SK-MEL-5 (cell line): Measurements from ENCODE around the gene RHBDD3. TPM values are rescaled to one million over a fixed set of nuclear protein-coding genes. Genes with fewer than 3 reads are reported as not detected.

Experiments
- DNase-seq: peaks from one replicate; pipeline ENCODE4 v3.0.0-alpha.2; 2016; ENCODE audit warnings: low read depth, low spot score
- in situ Hi-C: cut with HindIII; loops from 2 replicates; pipeline ENCODE4 v1.10.0; 2016; ENCODE audit warnings: low sequenced_read_pairs, high pct_unique_total_duplicates, low pct_unique_long_range_greater_than_20kb
- total RNA-seq: library from RNA; depleted of rRNA; stranded (reverse); fragments of >200 nt; shearing (Covaris generic); gene quantifications from 2 replicates; pipeline ENCODE4 v1.2.3, GENCODE V29; 2014

The RHBDD3 gene
- total RNA-seq, 1 experiment from 2014 or later, result 33.4 TPM

DNA sequence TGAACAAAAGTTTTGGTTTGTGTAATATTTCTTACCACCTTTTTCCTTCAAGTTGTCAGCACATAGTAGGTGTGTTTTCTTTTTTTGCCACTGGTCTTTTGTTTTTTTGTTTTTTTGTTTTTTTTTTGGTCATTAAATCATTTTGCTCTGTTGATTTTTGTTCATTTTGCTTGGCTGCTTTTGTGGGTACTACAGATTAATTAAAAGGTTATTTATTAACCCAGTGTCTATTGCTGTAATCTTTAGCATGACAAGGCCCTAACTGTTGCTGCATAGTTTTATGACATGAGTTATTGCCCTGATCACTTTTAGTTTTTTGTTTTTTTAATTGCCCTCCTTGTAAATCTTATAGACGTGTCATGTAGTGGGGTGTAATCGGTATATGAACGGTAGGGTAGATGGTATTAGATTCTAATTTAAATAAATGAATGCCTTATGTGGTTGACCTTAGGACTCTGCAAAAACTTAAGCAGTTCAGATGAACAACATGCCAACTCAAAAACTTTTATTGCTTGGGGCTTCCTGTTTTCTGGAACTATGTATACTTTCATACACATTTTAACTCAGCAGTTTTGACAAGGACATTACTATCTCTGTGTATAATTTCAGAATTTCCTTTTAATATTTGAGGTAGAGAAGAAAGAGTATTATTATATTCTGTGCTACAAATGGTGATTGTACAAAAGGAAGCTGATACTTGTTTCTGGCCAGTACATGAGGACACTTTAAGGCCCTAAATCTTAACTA lies 8.2 kb upstream of the RHBDD3 start:
- DNase-seq, result peak; percentile 74
- in situ Hi-C loops, result no loop called here

DNA sequence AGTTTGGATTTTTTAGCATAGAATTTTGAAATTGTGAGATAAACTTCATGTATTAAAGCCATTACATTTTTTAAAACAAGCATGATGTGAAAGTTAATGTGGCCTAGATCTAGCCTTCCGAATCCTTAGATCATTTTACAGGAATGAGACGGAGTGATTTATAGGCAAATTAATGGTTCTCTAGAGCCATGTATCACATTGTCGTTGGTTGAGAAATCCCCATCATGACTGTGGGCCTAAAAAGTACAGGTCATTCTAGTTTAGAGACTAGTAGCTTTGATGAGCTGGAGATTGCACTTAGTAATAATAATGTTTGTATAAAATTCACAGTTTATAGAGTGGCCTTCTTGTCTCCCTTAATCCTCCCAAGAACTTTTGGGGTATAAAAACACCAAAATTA lies 7.4 kb upstream of the RHBDD3 start:
- in situ Hi-C loops, result no loop called here
- no peak for DNase-seq

DNA sequence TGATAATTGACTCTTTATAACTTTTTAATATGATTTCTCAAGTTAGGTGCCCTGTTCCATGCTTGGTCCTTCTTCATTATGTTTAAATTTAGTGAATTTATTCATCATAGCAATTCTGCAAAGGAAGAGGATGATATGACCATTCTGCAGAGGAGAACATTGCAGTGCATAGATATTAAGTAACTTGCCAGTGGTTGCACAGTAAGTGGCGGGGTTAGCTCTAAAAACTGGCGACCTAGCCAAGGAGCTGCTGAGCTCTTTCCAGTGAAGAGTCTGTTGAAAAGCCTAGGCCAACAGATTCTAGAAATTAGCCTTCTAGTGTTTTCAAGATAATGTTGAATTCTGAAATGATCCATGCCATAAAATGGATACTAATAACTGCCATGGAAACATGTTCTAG lies 4.8 kb upstream of the RHBDD3 start:
- in situ Hi-C loops, result no loop called here

DNA sequence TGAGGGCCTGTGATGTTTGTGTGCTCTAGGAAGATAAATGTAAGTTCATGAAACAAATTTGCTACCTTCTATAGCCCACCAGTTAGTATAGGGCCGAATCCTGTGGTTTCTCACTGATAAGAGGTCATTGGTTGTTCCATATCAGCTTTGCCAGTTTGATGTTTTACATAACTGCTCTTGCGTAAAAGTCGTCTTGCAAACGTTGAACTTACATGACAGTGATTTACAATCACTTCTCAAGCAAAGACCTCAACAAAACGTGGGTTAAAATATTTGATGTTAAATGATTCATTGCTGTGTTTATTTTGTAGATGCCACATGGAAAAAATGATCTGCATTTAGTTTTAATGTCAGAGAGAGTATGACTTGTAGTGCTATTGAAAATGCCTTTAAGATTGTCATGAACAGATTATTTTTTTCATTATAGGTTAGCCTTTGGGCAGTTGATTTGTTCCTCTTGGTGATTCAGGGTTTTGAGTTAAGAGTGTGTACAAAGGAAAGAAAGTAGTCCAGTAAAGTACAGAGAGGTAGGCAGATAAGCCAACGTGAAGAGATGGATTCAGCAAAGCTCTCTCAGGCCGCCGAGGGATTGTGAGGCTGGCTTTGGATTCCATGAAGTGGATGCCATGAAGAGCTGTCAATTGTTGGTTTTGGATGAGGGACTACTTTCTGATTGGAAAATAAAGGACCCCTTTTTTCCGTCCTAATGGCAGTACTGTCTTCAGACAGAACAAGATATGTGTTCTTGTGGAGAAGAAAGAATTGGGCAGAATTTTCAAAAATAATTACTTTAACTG lies 2.9 kb upstream of the RHBDD3 start:
- DNase-seq, result no peak
- in situ Hi-C loops, result no loop called here

More for the DNA sequence above, 4.8 kb upstream of the RHBDD3 start:
- no peak for DNase-seq

DNA sequence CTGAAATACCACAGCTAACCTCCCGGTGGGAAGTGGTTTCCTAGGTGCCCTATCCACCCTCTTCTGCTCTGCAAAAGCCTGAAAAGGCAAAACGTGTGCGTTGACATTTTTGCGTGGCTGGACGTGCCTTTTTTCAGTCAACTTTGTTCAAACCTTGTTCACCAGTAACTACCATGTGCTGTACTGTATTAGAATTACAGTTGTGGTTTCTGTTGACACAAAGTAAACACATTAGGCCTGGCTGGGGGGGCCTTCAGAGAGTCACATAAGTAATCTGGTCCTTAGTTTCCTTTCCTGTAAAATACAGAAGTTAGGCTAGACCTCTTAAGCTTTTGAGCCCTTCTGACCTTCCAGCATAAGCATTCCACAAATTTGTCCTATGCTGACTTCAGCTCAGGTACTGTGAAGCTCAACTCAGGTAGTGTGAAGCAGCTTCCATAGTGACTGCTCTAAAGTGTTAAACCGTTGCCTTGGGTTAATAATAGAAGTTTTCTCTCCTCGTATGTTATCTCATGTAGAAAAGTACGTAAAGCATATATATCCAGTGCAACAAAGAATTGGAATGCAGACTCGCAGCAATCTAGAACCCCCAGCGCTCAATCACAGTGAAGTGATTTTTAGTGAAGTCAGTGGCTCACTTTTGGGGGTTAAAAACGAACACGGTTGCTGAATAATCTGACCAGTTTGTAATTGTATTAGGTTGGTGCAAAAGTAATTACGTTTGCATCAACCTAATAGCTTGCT lies 2.1 kb upstream of the RHBDD3 start:
- in situ Hi-C loops, result no loop called here
- no peak for DNase-seq

DNA sequence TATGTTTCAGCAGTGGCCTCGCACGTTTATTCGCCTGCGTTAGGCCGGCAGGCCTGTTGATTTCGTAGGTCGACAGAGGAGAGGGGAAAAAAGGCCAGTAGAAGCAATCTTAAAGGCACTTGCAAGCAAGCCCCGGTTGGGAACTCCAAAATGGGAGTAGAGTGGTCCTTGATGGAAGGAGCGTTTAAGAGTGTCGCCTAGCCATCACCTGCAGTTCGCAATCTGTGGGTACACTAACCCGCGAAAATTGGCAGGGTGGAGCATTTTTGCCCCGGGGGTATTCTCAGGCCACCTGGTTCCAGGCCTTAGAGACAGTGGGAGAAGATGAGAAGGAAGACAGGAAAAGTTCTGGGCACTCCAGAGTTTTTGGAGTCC lies 1.4 kb upstream of the RHBDD3 start:
- DNase-seq, result no peak
- in situ Hi-C loops, result no loop called here

DNA sequence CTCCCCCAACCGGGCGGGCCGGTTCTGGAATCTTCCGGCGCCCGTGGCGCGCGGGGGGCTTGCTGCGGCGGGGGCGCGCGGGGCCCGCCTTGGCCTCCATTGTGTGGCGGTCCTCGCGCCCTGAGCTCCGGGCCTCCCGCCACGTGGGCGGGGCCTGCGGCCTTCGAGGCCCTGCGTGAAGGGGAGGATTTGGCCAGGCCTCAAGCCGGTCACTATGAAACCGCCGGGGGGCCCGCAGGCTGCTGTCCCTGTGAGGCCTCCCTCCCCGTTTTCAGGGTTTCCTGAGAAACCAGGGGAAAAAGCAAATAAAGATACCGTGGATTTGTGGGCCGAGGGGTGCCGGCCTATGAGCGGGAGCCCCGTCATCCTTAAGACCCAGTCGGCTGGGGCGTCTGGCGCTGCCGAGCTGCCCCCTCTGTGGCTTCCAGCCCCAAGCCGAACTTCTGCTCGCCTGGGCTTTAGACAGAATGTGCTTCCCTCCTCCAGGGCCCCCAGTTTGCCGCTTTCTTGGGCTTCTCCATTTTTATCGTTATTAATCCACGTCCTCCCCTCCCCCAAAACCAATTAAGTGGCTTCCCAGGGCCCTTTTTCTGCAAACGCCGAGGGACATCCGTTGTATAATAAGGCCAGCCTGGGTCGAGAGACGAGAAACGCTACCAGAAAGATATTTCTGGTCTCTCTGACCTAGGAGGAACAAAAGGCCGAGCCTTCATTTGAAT lies 889 bp upstream of the RHBDD3 start:
- in situ Hi-C loops, result no loop called here

DNA sequence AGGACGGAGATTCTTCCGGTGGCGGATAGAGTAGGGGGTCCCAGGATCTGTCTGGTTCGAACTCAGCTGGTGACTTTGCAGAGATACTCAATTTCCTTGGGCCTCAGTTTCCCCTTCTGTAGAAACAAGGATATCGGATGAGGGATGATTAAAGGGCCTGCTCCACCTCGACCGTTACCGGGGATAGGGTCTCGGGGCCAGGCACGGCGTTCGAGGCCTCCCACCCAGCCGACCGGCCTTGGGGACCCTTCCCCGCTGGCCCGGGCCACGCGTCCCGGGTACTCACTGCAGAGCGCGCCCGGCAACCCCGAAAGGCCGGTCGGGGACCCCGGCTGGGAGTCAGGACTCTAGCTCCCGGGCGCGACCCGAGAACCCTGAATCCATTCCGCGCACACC lies 321 bp downstream of the RHBDD3 start:
- DNase-seq, result no peak
- in situ Hi-C loops, result no loop called here

More for the DNA sequence above, 889 bp upstream of the RHBDD3 start:
- DNase-seq, result peak; percentile 43

DNA sequence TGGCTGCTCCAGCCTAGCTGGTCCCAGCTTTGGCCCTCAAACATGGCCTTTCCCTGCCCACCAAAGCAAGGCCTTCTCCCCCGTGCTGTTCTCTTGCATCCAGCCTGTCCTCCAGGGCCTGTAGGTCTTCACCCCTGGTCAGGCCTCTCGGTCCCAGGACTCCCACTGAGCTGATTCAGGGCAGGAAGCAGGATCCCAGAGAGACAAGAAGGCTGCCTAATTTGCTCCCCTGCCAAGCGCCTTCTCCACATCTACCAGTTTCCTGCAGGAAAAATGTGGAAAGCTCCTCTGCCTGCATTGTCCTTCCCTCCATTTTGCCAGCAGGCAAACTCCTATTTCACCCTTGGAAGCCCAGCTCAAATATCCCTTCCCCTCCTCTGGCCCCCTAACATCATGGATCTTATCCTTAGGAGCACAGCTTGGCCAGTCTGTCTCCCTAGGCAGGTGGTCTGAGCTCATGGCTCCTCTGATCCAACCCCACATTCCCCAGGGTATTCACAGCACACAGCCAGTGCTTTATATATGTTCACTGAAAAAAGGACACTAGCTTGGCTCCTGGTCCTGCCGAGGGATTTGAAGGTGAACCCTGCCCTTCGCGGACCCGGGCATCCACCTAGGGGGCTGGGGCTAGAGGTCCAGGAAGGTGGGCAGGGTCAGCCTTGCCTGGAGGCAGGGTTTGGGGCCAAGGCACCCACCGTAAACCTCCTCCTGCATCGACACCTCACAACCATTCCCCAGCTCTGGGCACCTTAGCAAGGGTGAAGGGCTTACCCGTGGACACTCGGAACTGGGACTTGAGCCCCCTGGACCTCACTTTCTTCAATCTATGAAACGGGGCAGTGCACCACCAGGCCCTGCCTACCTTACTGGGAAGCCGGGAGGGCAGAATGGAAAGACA lies 968 bp downstream of the RHBDD3 start:
- in situ Hi-C loops, result no loop called here
- DNase-seq, result peak; percentile 15

DNA sequence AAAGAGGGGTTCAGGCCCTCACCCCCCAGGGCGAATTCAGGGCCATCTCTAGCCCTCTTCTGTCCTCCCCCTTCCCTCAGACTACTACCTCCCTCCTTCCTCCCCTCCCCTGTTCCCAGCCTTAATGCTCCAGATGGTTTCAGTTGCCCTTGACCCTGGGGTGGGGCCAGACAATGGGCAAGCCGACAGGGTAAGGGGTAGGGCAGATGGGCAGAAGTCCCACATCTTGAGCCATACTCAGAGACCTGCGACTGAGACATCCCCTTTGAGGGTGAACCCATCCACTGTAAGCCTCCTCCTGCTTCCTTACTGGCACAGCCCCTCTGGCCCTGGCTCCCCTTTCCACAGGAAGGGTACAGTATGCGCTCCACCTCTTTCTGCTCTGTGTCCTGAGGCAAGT lies 1.9 kb downstream of the RHBDD3 start:
- DNase-seq, result no peak

DNA sequence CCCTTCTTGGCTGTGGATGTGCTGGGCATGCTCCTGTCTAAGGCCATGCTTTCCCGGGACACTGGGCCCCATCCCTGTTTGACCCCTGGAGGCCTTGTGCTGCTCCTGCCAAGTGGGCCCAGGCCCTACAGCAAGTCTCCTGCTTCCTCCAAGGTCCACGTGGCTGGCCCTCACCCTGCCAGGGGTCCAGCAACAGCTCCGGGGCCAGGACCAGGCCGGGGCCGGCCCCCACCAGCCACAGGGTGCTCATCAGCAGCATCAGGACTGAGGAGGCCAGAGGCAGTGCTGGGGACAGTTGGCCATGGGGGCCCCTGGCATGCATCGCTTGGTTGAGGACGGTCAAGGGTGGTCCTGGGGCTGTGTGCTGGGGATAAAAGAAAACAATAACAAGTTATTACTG lies 2.5 kb downstream of the RHBDD3 start:
- DNase-seq, result no peak
- in situ Hi-C loops, result no loop called here

More for the DNA sequence above, 1.9 kb downstream of the RHBDD3 start:
- in situ Hi-C loops, result no loop called here

DNA sequence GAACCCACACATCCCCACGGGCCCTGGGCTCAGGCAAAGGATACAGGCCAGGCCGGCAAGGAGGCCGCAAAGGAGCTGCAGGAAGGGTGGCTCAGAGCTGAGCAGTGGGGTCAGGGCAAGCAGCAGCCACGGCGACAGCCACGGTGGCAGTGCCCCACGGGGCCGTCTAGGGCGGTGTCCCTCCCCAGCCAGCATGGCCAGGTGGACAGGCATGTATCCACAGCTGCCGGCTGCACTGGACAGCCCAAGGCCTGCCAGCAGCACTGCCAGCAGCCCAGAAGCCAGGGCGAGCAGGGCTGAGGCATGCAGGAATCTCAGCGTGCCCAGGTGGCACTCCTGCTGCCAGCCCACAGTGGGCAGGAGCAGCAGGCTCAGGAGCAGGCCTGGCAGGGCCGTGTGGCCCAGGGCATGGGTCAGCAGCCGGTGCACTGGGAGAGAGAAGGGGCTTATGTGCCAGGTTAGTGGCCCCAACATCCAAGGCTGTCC lies 3.9 kb downstream of the RHBDD3 start:
- in situ Hi-C loops, result no loop called here
- no peak for DNase-seq

DNA sequence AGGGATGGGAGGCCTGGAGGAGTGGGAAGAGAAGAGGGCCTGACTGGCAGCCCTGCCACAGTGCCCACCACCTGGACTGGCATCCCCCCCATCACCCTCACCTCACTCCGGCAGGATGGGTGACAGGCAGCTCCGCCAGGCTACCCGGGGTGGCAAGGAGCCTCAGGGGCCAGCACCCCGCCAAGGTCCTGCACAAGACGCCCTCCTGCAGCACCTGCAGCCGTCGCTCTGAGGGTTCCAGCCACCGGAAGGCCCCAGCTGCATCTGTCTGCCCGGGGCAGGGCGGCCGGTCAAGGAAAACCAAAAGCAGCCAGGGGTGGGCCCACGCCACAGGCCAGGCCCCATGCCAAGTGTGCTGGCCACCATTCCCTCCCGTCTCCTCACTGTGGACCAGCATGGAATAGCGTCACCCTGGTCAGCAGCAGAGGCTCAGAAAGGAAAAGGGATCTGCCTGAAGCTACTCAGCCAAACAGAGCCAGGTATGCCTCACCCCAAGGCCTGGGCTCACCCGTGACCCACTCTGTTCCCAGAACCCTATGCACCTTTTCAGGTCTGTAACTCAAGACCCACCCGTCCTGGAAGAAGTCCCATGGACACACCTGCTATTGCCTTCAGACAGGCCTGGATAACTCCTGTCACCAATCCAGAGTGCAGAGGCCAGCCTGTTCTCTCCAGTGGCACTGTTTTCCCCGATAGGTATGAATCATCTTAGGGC lies 7.0 kb downstream of the RHBDD3 start:
- DNase-seq, result no peak
- in situ Hi-C loops, result no loop called here

DNA sequence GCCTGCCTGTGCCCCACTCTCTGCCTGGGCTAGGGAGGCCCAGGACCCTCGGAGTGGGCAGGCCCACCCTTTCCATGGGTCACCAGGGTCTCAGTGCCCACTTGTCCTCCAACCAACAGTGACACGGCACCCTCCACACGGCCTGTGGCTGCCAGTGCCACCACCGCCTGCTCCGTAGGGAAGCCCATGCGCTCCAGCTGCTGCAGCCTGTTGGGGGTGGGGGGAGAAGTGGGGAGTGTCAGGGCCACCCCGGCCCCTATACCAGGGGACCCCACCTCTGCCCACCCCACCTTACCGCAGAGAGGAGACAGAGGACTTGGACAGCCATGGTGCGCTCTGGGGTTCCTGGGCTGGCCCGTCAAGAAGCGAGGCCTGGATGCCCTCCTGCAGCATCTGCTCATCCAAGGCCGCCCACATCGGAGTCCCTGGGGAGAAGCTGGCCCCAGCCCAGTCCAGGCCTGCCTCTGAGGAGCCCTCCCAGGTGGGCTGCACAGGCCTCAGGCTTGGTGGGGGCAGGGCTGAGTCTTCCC lies 7.7 kb downstream of the RHBDD3 start:
- in situ Hi-C loops, result no loop called here
- no peak for DNase-seq

DNA sequence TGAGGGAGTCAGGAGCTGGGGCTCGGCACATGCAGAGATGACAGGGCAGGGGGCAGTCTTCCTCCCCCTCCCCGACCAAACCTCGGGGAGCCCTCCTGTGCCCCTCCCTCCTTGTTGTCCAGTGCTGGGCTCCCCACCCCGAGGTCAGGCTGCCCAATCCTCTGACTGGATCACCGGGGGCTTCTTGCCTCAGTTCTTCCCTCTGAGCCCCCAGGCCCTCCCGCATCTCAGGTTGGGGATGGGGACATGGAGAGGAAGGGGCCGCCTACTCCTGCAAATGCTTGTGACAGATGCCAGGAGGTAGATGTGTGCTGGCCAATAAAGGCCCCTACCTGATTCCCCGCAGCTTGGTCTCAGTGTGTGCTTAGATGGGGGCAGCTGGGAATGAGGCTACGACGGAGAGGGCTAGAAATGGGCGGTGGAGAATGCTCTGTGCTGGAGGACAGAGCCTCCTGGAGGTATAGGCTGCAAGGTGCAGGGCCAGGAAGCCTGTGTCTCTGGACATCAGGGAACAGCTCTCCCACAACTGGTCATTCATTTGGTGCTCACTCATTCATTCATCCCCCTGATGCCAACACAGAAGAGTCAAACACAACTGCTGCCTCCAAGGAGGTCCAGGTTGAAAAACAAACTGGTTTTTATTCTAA lies 8.4 kb downstream of the RHBDD3 start:
- in situ Hi-C loops, result no loop called here
- peak; percentile 36 for DNase-seq
